ENCODE data around the gene WDR38.

DNA sequence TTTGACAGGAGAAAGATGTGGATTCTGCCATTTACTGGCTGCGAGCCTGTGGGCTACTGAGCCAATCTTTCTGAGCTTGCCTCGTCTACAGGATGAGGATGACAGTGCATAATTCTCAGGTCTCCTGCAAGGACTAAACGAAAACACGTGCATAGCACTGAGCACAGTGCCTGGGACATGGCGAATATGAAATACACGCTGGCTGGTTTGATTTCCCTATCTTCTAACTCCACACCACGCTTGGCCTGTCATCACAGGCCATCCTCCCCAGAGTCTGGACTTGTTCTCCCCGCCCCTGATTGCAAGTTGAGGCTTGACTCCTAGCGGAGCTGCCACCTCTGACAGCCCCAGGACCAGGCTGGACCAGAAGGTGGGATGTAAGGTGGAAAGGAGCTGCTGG, 46.6 kb downstream of the WDR38 start:
- TF ChIP-seq, protein P1, sequence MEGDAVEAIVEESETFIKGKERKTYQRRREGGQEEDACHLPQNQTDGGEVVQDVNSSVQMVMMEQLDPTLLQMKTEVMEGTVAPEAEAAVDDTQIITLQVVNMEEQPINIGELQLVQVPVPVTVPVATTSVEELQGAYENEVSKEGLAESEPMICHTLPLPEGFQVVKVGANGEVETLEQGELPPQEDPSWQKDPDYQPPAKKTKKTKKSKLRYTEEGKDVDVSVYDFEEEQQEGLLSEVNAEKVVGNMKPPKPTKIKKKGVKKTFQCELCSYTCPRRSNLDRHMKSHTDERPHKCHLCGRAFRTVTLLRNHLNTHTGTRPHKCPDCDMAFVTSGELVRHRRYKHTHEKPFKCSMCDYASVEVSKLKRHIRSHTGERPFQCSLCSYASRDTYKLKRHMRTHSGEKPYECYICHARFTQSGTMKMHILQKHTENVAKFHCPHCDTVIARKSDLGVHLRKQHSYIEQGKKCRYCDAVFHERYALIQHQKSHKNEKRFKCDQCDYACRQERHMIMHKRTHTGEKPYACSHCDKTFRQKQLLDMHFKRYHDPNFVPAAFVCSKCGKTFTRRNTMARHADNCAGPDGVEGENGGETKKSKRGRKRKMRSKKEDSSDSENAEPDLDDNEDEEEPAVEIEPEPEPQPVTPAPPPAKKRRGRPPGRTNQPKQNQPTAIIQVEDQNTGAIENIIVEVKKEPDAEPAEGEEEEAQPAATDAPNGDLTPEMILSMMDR (IDR thresholded peaks at IDR 0.05): no peak
- TF ChIP-seq POLR2A (IDR thresholded peaks at IDR 0.05) (no peak), EP300 (IDR thresholded peaks at IDR 0.05) (no peak)

Data from sigmoid colon (tissue), 4 donors.